ENCODE results near the gene MGMT. TPM values are rescaled to one million over a fixed set of nuclear protein-coding genes. Genes with fewer than 3 reads are reported as not detected.

The MGMT gene
- polyA plus RNA-seq, 1 experiment = 10.9 TPM

DNA sequence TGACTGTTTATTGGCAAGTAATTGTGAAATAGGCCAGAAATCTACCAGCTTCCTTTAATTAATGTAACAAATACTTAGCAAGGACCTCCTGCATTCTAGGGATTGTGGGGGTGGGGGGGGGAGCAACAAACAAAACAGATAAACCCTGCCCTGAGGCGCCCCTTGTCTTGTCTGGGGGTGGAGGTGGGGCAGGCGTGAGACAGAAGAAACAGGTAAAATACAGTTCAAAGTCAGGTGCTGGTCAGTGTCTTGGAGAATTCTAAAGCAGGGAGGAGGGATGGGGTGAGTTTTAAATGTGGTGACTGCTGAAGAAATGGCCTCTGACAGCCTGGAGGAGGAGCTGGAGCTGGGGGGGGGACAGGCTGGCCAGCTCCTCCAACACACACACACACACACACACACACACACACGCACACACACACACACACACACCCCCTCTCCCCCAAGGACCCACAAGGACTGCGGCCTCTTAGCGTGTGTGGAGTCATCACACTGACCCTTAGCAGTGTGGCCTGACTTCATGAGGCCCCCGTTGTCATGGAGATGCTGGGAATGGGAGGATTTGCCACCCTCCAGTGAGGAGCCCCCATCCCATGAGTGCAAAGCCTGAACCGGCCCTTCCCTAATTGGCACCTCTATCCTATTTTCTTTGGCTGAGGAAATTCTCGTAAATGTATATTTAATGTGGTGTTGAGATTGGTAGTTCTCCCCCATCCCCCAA, 190.4 kb downstream of the MGMT start:
- TF ChIP-seq, protein P1, sequence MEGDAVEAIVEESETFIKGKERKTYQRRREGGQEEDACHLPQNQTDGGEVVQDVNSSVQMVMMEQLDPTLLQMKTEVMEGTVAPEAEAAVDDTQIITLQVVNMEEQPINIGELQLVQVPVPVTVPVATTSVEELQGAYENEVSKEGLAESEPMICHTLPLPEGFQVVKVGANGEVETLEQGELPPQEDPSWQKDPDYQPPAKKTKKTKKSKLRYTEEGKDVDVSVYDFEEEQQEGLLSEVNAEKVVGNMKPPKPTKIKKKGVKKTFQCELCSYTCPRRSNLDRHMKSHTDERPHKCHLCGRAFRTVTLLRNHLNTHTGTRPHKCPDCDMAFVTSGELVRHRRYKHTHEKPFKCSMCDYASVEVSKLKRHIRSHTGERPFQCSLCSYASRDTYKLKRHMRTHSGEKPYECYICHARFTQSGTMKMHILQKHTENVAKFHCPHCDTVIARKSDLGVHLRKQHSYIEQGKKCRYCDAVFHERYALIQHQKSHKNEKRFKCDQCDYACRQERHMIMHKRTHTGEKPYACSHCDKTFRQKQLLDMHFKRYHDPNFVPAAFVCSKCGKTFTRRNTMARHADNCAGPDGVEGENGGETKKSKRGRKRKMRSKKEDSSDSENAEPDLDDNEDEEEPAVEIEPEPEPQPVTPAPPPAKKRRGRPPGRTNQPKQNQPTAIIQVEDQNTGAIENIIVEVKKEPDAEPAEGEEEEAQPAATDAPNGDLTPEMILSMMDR (IDR thresholded peaks at IDR 0.05; ENCODE audit: low read depth, low read length) = no peak
- no peak overlapping the region for H3K4me3 ChIP-seq (ENCODE audit: low read depth, low read length)
- H3K27me3 ChIP-seq (ENCODE audit: control insufficient read depth, insufficient read depth, low read length) = no peaks in the 10 kb centered on the region
- no peak overlapping the region for H3K27ac ChIP-seq (ENCODE audit: low read depth, low read length)
- no peak for DNase-seq (ENCODE audit: low read depth, low spot score)
- ChIA-PET POLR2A (no interaction called here), CTCF (no interaction called here)
- peaks cover 4% of the 10 kb centered on the region; the same call in 1 of the 2 replicates for H3K9me3 ChIP-seq (ENCODE audit: control insufficient read depth, insufficient read depth, low read length)

DNA sequence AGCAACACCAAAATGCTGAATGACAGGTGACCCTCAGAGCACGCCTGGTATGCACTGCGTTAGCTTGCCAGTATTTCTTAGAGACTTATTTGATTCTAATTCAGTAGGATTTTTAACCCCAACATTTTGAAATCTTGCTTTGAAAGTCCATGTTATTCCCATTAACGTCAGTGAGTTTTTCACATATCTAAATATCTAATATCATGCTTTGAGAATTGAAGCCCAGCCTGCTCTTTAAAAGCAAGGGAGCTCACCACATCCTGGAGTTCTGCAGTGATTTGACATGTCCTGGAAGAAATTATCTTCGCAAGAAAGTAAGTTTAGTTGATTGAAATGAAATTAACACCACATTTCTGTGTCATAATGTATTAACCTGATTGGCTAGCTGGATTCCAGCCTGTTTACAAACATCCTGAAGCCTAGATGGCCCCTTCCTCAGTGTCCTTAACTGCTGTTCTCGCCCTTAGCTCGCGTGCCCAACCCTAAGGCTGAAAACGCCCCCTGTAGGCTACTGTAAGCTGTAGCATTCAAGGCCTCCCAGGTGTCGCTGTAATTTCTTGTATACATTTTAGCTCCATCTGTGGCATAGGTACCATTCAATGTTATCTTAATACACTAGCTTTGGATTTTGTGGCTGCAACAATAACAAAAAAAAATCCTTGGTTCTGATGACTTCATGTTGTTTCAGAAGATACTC, 191.5 kb downstream of the MGMT start:
- TF ChIP-seq, protein P1 (IDR thresholded peaks at IDR 0.05; ENCODE audit: low read depth, low read length) = peak; percentile 17; the same call in 1 of the 2 replicates
- no peak for DNase-seq (ENCODE audit: low read depth, low spot score)
- Histone ChIP-seq H3K27ac (ENCODE audit: low read depth, low read length) (no peak overlapping the region), H3K4me3 (ENCODE audit: low read depth, low read length) (no peak overlapping the region), H3K9me3 (ENCODE audit: control insufficient read depth, insufficient read depth, low read length) (no peaks in the 10 kb centered on the region; the same call in 1 of the 2 replicates), H3K27me3 (ENCODE audit: control insufficient read depth, insufficient read depth, low read length) (no peaks in the 10 kb centered on the region)
- ChIA-PET POLR2A (no interaction called here), CTCF (interaction anchor here (1.1 kb wide), 1 partner anchor 13 kb away, joined by 4 read pairs; no protein-coding TSS in a partner anchor)

DNA sequence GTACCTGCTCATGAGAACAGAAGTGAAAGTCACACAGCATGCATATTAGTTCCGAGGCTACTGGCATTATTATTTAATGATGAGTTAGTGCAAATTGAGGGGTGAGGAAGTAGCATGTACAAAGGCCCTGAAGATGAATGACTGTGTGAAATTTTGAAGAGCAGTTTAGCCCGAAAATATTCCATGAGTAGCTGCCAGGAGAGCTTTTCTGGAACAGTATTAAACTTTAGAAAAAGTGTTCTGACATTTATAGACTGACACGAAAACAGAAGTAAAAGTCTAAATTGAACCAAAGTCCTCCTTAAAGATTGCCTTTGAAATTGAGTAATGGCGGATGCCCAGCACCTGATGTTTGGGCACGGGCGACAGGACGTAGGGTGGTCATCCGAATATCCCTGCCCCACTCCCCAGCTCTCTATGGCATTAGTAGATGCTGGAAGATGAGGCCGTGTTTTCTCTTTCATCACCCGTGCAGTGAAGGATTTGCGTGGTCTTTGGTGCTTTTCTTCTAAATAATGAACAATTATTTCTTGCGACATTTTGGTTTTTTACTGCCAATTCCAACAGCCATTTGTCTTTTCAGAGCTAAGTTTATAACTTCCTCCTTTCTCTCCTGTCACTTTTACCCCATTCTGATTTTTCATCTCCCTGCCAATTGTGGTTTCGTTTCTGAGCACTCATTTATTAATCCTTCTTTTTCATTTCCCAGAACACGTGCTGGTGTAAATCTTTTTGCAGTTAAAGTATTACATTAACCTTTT, 192.6 kb downstream of the MGMT start:
- no peak for DNase-seq (ENCODE audit: low read depth, low spot score)
- TF ChIP-seq, protein P1 (IDR thresholded peaks at IDR 0.05; ENCODE audit: low read depth, low read length) = no peak
- Histone ChIP-seq H3K4me3 (ENCODE audit: low read depth, low read length) (no peak overlapping the region), H3K27me3 (ENCODE audit: control insufficient read depth, insufficient read depth, low read length) (no peaks in the 10 kb centered on the region), H3K27ac (ENCODE audit: low read depth, low read length) (no peak overlapping the region), H3K9me3 (ENCODE audit: control insufficient read depth, insufficient read depth, low read length) (no peaks in the 10 kb centered on the region; the same call in 1 of the 2 replicates)
- ChIA-PET POLR2A (interaction anchor here (0.5 kb wide), 1 partner anchor 452 kb away, joined by 5 read pairs; no protein-coding TSS in a partner anchor), CTCF (interaction anchor here (1.1 kb wide), 1 partner anchor 12 kb away, joined by 4 read pairs; no protein-coding TSS in a partner anchor)

DNA sequence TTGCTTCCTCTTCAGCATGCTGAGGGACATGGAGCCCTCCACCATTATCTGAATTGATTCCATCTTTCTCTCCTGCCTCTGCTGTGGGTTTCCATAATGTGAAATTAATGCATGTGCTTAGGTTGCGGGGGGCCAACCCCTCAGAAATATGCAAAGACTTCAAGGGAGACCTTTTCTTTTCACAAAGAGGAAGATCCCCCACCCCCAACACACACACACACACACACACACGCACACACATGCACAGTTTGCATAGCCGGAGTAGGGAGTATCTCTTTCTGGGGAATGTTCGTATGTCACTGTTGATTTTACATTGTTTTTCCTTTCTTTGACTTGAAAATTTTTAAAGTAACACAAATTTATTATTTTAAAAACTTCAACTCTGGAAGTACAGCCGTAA, 193.5 kb downstream of the MGMT start:
- ChIA-PET CTCF (no interaction called here), POLR2A (no interaction called here)
- H3K27ac ChIP-seq (ENCODE audit: low read depth, low read length) = no peak overlapping the region
- no peaks in the 10 kb centered on the region for H3K27me3 ChIP-seq (ENCODE audit: control insufficient read depth, insufficient read depth, low read length)
- DNase-seq (ENCODE audit: low read depth, low spot score) = no peak
- no peak overlapping the region for H3K4me3 ChIP-seq (ENCODE audit: low read depth, low read length)
- no peaks in the 10 kb centered on the region for H3K9me3 ChIP-seq (ENCODE audit: control insufficient read depth, insufficient read depth, low read length)
- TF ChIP-seq, protein P1 (IDR thresholded peaks at IDR 0.05; ENCODE audit: low read depth, low read length) = no peak
